CD14-positive monocyte (primary cell): ENCODE measurements around the gene PHLDB2. TPM values are rescaled to one million over a fixed set of nuclear protein-coding genes. Genes with fewer than 3 reads are reported as not detected.

Experiments
- DNase-seq, 3 donors: peaks; one replicate each; pipeline ENCODE4 v3.0.0-alpha.2; 2011 to 2022
- H2AFZ ChIP-seq: 2 replicates; pipeline ENCODE4 v1.6.0; 2012; ENCODE audit warnings: mild to moderate bottlenecking, low read depth, low read length, inconsistent platforms; ENCODE audit not compliant: insufficient read depth, poor library complexity, severe bottlenecking
- H3K27ac ChIP-seq, 2 donors: 1 replicate in 1 of 2; 2 replicates in 1 of 2; pipeline ENCODE4 v1.5.1; 2012 to 2013; ENCODE audit warnings: low read length in 2 of 2, control low read depth in 1 of 2, inconsistent platforms in 1 of 2, low read depth in 1 of 2, mild to moderate bottlenecking in 1 of 2
- H3K27me3 ChIP-seq, 2 donors: one replicate each; pipeline versions ENCODE4 v1.6.0 to v1.6.1; 2011 to 2013; ENCODE audit warnings: low read length in 2 of 2; ENCODE audit not compliant: control insufficient read depth in 2 of 2, insufficient read depth in 2 of 2
- H3K36me3 ChIP-seq, 2 donors: replicated peaks in 1 of 2; 1 replicate in 1 of 2; 2 replicates in 1 of 2; pipeline versions ENCODE4 v1.5.1 to v1.6.1; 2012 to 2013; ENCODE audit warnings: low read length in 2 of 2, control low read depth in 1 of 2, inconsistent platforms in 1 of 2, mild to moderate bottlenecking in 1 of 2; ENCODE audit not compliant: insufficient read depth in 2 of 2, control insufficient read depth in 1 of 2
- H3K4me1 ChIP-seq, 2 donors: 1 replicate in 1 of 2; 2 replicates in 1 of 2; pipeline versions ENCODE4 v1.5.1 to v1.6.1; 2012 to 2013; ENCODE audit warnings: low read length in 2 of 2, control low read depth in 1 of 2, inconsistent platforms in 1 of 2, mild to moderate bottlenecking in 1 of 2, moderate library complexity in 1 of 2; ENCODE audit not compliant: insufficient read depth in 2 of 2, control insufficient read depth in 1 of 2
- H3K4me2 ChIP-seq: replicated peaks from 2 replicates; pipeline ENCODE3; 2012; ENCODE audit warnings: low read length, moderate library complexity, mild to moderate bottlenecking; ENCODE audit not compliant: poor library complexity, severe bottlenecking; ENCODE audit errors: extremely low read depth
- H3K4me3 ChIP-seq, 3 experiments: fragments of 200-600 bp in 1 of 3; sonication (generic) in 1 of 3; replicated peaks in 1 of 3; 1 replicate in 2 of 3; 2 replicates in 1 of 3; pipeline ENCODE4 v1.5.1; 2011 to 2013; ENCODE audit warnings: low read length in 3 of 3, mild to moderate bottlenecking in 3 of 3, control low read depth in 2 of 3, low read depth in 2 of 3, inconsistent platforms in 1 of 3, moderate library complexity in 1 of 3
- H3K79me2 ChIP-seq: 2 replicates; pipeline ENCODE4 v1.6.0; 2012; ENCODE audit warnings: mild to moderate bottlenecking, control low read depth, inconsistent platforms, low read length, moderate library complexity; ENCODE audit not compliant: insufficient read depth
- H3K9ac ChIP-seq: 2 replicates; pipeline ENCODE4 v1.6.0; 2017; ENCODE audit warnings: low read length, mild to moderate bottlenecking; ENCODE audit not compliant: insufficient read depth, poor library complexity, severe bottlenecking
- H3K9me3 ChIP-seq, 2 donors: replicated peaks in 1 of 2; 1 replicate in 1 of 2; 2 replicates in 1 of 2; pipeline versions ENCODE4 v1.5.1 to v1.6.1; 2012 to 2013; ENCODE audit warnings: low read length in 2 of 2, control low read depth in 1 of 2; ENCODE audit not compliant: control insufficient read depth in 1 of 2, insufficient read depth in 1 of 2
- H4K20me1 ChIP-seq: 2 replicates; pipeline ENCODE4 v1.6.0; 2012; ENCODE audit warnings: mild to moderate bottlenecking, low read length, control low read depth, moderate library complexity; ENCODE audit not compliant: insufficient read depth
- H3K27ac Mint-ChIP-seq, 7 donors: one replicate each; pipeline ENCODE4 v1.8.0; 2020; ENCODE audit warnings: mild to moderate bottlenecking in 7 of 7, mixed read lengths in 7 of 7, moderate library complexity in 6 of 7, inconsistent platforms in 2 of 7
- H3K27me3 Mint-ChIP-seq, 3 donors: one replicate each; pipeline ENCODE4 v1.8.0; 2021 to 2022; ENCODE audit warnings: low read depth in 3 of 3, mild to moderate bottlenecking in 3 of 3, mixed read lengths in 3 of 3, moderate library complexity in 3 of 3, inconsistent platforms in 1 of 3
- H3K36me3 Mint-ChIP-seq, 2 donors: one replicate each; pipeline ENCODE4 v1.8.0; 2020; ENCODE audit warnings: mixed read lengths in 2 of 2, inconsistent platforms in 1 of 2, mild to moderate bottlenecking in 1 of 2
- H3K4me1 Mint-ChIP-seq: one replicate; pipeline ENCODE4 v1.8.0; 2020; ENCODE audit warnings: mild to moderate bottlenecking, mixed read lengths
- H3K4me3 Mint-ChIP-seq, 2 donors: one replicate each; pipeline ENCODE4 v1.8.0; 2020; ENCODE audit warnings: mild to moderate bottlenecking in 2 of 2, mixed read lengths in 2 of 2, moderate library complexity in 1 of 2
- H3K9me3 Mint-ChIP-seq, 7 donors: one replicate each; pipeline ENCODE4 v1.8.0; 2020 to 2022; ENCODE audit warnings: mixed read lengths in 7 of 7, mild to moderate bottlenecking in 6 of 7, moderate library complexity in 6 of 7, inconsistent platforms in 2 of 7
- CTCF ChIP-seq: fragments of 200-600 bp; IDR thresholded peaks from one replicate; pipeline ENCODE4 v1.8.0; 2022; ENCODE audit warnings: antibody characterized with exemption, mild to moderate bottlenecking
- WGBS: methylation state at CpG from one replicate; pipeline ENCODE4 v1.1.5; 2013; ENCODE audit warnings: missing lambda C conversion rate; ENCODE audit not compliant: insufficient coverage; 5-methylcytosine and 5-hydroxymethylcytosine counted together
- intact Hi-C, 2 donors: fragments of 100-400 bp; cut with micrococcal nuclease; formaldehyde crosslinking; loops; one replicate each; pipeline versions ENCODE4 v1.15.0 to v1.15.1; 2023
- polyA plus RNA-seq, 3 donors: library from polyadenylated mRNA; depleted of rRNA in 1 of 3; unstranded in 2 of 3; stranded (reverse) in 1 of 3; fragments of 300-500 nt in 2 of 3; fragments of >200 nt in 1 of 3; fragmentation: Illumina TruSeq in 2 of 3; gene quantifications; 1 replicate in 2 of 3; 2 replicates in 1 of 3; pipeline ENCODE4 v1.2.3, GENCODE V29; 2012 to 2021

Gene PHLDB2
- polyA plus RNA-seq, 3 donors: 0.08 TPM; not detected in 2

DNA sequence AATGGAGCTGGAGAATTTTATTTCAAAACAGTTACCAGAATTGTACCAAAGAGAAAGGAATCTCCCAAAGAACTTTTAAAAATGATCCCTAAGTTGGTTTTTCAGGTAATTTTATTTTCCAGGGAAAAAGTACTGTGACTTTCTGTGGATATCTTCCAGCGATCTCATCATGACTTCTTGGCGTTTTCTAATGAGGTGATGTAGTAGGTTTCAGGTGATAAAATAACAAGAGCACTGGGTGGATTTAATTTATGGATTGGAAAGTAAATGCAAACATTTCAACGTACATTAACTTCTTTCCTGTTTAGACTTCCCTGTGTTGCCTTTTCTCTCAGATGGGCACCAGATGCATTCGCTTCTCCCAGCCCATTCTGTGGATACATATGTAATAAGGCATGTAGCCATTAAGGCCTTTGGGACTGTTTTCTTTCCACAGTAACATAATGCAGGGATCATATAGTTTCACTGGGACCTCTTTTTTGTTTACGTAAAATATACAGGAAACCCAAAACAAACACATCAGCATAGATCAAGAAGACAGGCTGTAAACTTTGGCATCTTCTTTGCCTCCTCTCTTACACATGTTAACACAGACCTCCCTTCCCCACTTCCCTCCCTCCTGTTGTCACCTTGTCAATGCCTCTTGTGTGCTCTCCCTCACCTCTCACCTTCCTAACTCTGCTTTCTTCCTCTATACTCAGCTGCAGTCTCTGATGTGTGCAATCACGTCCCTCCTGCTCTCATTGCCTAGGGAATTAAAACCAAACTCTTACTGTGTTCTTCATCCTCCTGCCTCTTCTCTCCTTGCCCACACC lies 13.0 kb downstream of the PHLDB2 start:
- no peak for TF ChIP-seq CTCF
- Mint-ChIP-seq H3K27ac (peak overlapping the region in 1 of 7 donors; percentile 46), H3K27me3 (peaks cover 1 to 7% (median 2%) of the 10 kb centered on the region in 3 donors), H3K36me3 (no peaks in the 10 kb centered on the region), H3K9me3 (peaks cover 0 to 4% (median 0%) of the 10 kb centered on the region in 7 donors), H3K4me3 (peak overlapping the region in 1 of 2 donors; percentile 37), H3K4me1 (no peaks in the 10 kb centered on the region)
- H3K9ac ChIP-seq: no peak overlapping the region
- no peaks in the 10 kb centered on the region for H3K79me2 ChIP-seq
- no peak for DNase-seq
- H3K4me1 ChIP-seq: no peaks in the 10 kb centered on the region
- H3K4me3 ChIP-seq: no peak overlapping the region
- H4K20me1 ChIP-seq: no peaks in the 10 kb centered on the region
- H3K27me3 ChIP-seq: no peaks in the 10 kb centered on the region
- no peak overlapping the region for H3K27ac ChIP-seq
- WGBS: 94% methylated on average over 2 of the region's 6 CpGs
- intact Hi-C loops: no loop called here
- H2AFZ ChIP-seq: no peak overlapping the region
- no peak overlapping the region for H3K4me2 ChIP-seq
- H3K9me3 ChIP-seq: no peaks in the 10 kb centered on the region
- no peaks in the 10 kb centered on the region for H3K36me3 ChIP-seq

DNA sequence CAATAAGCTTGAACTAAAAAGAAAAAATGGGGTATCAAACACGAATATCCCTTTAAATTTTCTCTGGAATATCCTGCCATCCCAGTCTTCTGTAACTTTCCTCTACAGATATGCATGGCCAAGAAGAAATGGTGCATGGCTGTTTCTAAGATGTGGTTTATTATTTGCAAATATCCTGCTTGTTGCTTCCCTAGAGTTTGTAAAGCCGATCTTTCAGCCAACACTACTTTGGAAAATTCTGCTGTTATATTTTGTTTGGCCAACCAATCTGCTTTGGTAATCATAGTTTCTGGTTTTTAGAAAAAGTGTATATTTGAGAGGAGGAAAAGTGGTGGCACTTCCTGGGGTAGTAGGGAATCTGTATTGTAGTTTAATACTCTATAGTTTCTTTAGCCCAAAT lies 13.9 kb downstream of the PHLDB2 start:
- Mint-ChIP-seq H3K27me3 (peaks cover 1 to 5% (median 2%) of the 10 kb centered on the region in 3 donors), H3K4me1 (no peaks in the 10 kb centered on the region), H3K4me3 (no peak overlapping the region), H3K36me3 (no peaks in the 10 kb centered on the region), H3K27ac (no peak overlapping the region), H3K9me3 (peaks cover 0 to 7% (median 2%) of the 10 kb centered on the region in 7 donors)
- H3K79me2 ChIP-seq: no peaks in the 10 kb centered on the region
- intact Hi-C loops: no loop called here
- no peak overlapping the region for H2AFZ ChIP-seq
- no peak overlapping the region for H3K4me2 ChIP-seq
- no peaks in the 10 kb centered on the region for H3K4me1 ChIP-seq
- H3K27ac ChIP-seq: no peak overlapping the region
- no peak overlapping the region for H3K4me3 ChIP-seq
- H3K27me3 ChIP-seq: no peaks in the 10 kb centered on the region
- TF ChIP-seq CTCF: no peak
- H3K9me3 ChIP-seq: no peaks in the 10 kb centered on the region
- DNase-seq: no peak
- WGBS: no CpG with 5 or more reads among the region's 2 CpGs
- H4K20me1 ChIP-seq: no peaks in the 10 kb centered on the region
- no peaks in the 10 kb centered on the region for H3K36me3 ChIP-seq
- H3K9ac ChIP-seq: no peak overlapping the region
